PC-3 (cell line): ENCODE measurements around the gene NNMT.

Source experiments
- EZH2 ChIP-seq: fragments of 300-600 bp; sonication (generic); IDR thresholded peaks from one replicate; pipeline ENCODE4 v1.6.1; 2017; ENCODE audit warnings: antibody characterized with exemption, mild to moderate bottlenecking, low read length; ENCODE audit not compliant: unreplicated experiment
- EZH2phosphoT487 ChIP-seq: fragments of 300-600 bp; sonication (generic); IDR thresholded peaks from 2 replicates; pipeline ENCODE4 v1.6.1; 2018; ENCODE audit warnings: mild to moderate bottlenecking, antibody characterized with exemption, low read length, borderline replicate concordance
- TF ChIP-seq, protein P1 (sequence below): fragments of 300-600 bp; sonication (generic); conservative IDR thresholded peaks from 2 replicates; pipeline ENCODE4 v1.5.1; 2017; ENCODE audit warnings: antibody characterized with exemption, low read depth, mild to moderate bottlenecking, low read length

- TF ChIP-seq, protein P1, sequence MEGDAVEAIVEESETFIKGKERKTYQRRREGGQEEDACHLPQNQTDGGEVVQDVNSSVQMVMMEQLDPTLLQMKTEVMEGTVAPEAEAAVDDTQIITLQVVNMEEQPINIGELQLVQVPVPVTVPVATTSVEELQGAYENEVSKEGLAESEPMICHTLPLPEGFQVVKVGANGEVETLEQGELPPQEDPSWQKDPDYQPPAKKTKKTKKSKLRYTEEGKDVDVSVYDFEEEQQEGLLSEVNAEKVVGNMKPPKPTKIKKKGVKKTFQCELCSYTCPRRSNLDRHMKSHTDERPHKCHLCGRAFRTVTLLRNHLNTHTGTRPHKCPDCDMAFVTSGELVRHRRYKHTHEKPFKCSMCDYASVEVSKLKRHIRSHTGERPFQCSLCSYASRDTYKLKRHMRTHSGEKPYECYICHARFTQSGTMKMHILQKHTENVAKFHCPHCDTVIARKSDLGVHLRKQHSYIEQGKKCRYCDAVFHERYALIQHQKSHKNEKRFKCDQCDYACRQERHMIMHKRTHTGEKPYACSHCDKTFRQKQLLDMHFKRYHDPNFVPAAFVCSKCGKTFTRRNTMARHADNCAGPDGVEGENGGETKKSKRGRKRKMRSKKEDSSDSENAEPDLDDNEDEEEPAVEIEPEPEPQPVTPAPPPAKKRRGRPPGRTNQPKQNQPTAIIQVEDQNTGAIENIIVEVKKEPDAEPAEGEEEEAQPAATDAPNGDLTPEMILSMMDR = no peak
- TF ChIP-seq EZH2 = no peak
- TF ChIP-seq EZH2phosphoT487 = no peak
These were observed 6.4 kb upstream of the NNMT start for GRCh38 chr11:114289779-114290178.
